Renal cortical epithelial cell (primary cell): ENCODE data around the gene NMNAT2. TPM values are rescaled to one million over a fixed set of nuclear protein-coding genes. Genes with fewer than 3 reads are reported as not detected.

Source experiments
- DNase-seq: peaks from one replicate; pipeline ENCODE4 v3.0.0-alpha.2; 2011; ENCODE audit warnings: low read depth
- total RNA-seq: library from RNA; depleted of rRNA; stranded (reverse); fragments of >200 nt; gene quantifications from 2 replicates; pipeline ENCODE4 v1.2.3, GENCODE V29; 2014

Gene NMNAT2
- total RNA-seq, 1 donor from 2014 or later = 0.65 TPM

- no peak for DNase-seq
These were observed 181.1 kb downstream of the NMNAT2 start for GRCh38 chr1:183237046-183237445.

GRCh38 chr1:183236158-183236725 is 181.9 kb downstream of the NMNAT2 start:
- no peak for DNase-seq

GRCh38 chr1:183235503-183235902 is 182.7 kb downstream of the NMNAT2 start:
- DNase-seq = no peak

- DNase-seq = peak; percentile 99
These were observed 183.3 kb downstream of the NMNAT2 start for GRCh38 chr1:183234660-183235476.

- DNase-seq = no peak
These were observed 185.1 kb downstream of the NMNAT2 start for GRCh38 chr1:183233113-183233512.

GRCh38 chr1:183231545-183231944 is 186.6 kb downstream of the NMNAT2 start:
- DNase-seq = peak; percentile 79

- peak; percentile 97 for DNase-seq
These were observed 187.8 kb downstream of the NMNAT2 start for GRCh38 chr1:183230413-183230812.

GRCh38 chr1:183228347-183229220 is 189.6 kb downstream of the NMNAT2 start:
- DNase-seq = no peak

GRCh38 chr1:183227422-183228346 is 190.5 kb downstream of the NMNAT2 start:
- DNase-seq = no peak

GRCh38 chr1:183226963-183227362 is 191.2 kb downstream of the NMNAT2 start:
- peak; percentile 73 for DNase-seq

GRCh38 chr1:183226361-183226760 is 191.8 kb downstream of the NMNAT2 start:
- no peak for DNase-seq

GRCh38 chr1:183223467-183223866 is 194.7 kb downstream of the NMNAT2 start:
- DNase-seq = peak; percentile 85

GRCh38 chr1:183222909-183223308 is 195.3 kb downstream of the NMNAT2 start:
- DNase-seq = no peak

GRCh38 chr1:183219616-183220009 is 198.6 kb downstream of the NMNAT2 start:
- DNase-seq = no peak

GRCh38 chr1:183218971-183219615 is 199.1 kb downstream of the NMNAT2 start:
- peak; percentile 76 for DNase-seq

- no peak for DNase-seq
These were observed 200.1 kb downstream of the NMNAT2 start for GRCh38 chr1:183218027-183218618.

- DNase-seq = no peak
These were observed 202.2 kb downstream of the NMNAT2 start for GRCh38 chr1:183215936-183216335.

GRCh38 chr1:183215076-183215720 is 203.0 kb downstream of the NMNAT2 start:
- DNase-seq = no peak

- DNase-seq = peak; percentile 70
These were observed 203.9 kb downstream of the NMNAT2 start for GRCh38 chr1:183214021-183214970.
